Loucy (cell line): ENCODE measurements around the gene PARP1.

Experiments used
- H2AFZ ChIP-seq: fragments of 200-600 bp; sonication (generic); 2 replicates; pipeline ENCODE4 v1.6.0; 2016; ENCODE audit warnings: antibody characterized with exemption, mild to moderate bottlenecking, low read length, moderate library complexity
- H3F3A ChIP-seq: fragments of 200-600 bp; 2 replicates; pipeline ENCODE4 v1.6.0; 2016; ENCODE audit warnings: antibody characterized with exemption, low read depth, mild to moderate bottlenecking
- H3K27me3 ChIP-seq: fragments of 200-600 bp; sonication (generic); 2 replicates; pipeline ENCODE4 v1.6.1; 2014; ENCODE audit warnings: low read length, mild to moderate bottlenecking; ENCODE audit not compliant: insufficient read depth, poor library complexity, severe bottlenecking
- H3K36me3 ChIP-seq: fragments of 200-600 bp; sonication (generic); 2 replicates; pipeline ENCODE4 v1.6.1; 2016; ENCODE audit warnings: low read length; ENCODE audit not compliant: insufficient read depth
- H3K4me1 ChIP-seq: fragments of 200-600 bp; sonication (generic); 2 replicates; pipeline ENCODE4 v1.5.1; 2014; ENCODE audit warnings: low read length, mild to moderate bottlenecking; ENCODE audit not compliant: insufficient read depth, poor library complexity, severe bottlenecking
- H3K4me2 ChIP-seq: fragments of 200-600 bp; sonication (generic); 2 replicates; pipeline ENCODE4 v1.6.0; 2014; ENCODE audit warnings: antibody characterized with exemption, low read length, low read depth, mild to moderate bottlenecking; ENCODE audit not compliant: poor library complexity, severe bottlenecking
- H3K4me3 ChIP-seq: fragments of 200-600 bp; sonication (generic); 2 replicates; pipeline ENCODE4 v1.5.1; 2014; ENCODE audit warnings: low read length, mild to moderate bottlenecking, mixed read lengths; ENCODE audit not compliant: poor library complexity, severe bottlenecking
- H3K79me2 ChIP-seq: fragments of 200-600 bp; sonication (generic); 2 replicates; pipeline ENCODE4 v1.6.1; 2014; ENCODE audit warnings: low read length; ENCODE audit not compliant: insufficient read depth
- H3K9ac ChIP-seq: fragments of 200-600 bp; sonication (generic); 2 replicates; pipeline ENCODE4 v1.6.0; 2014; ENCODE audit warnings: mild to moderate bottlenecking, low read depth, low read length, moderate library complexity; ENCODE audit not compliant: poor library complexity, severe bottlenecking
- H3K9me2 ChIP-seq: fragments of 200-600 bp; sonication (generic); replicated peaks from 2 replicates; pipeline ENCODE4 v1.6.1; 2016; ENCODE audit warnings: low read depth, low read length, mixed read lengths
- H3K9me3 ChIP-seq: fragments of 200-600 bp; sonication (generic); 2 replicates; pipeline ENCODE4 v1.6.1; 2014; ENCODE audit warnings: mild to moderate bottlenecking, antibody characterized with exemption, low read length, low read depth; ENCODE audit not compliant: insufficient read depth
- H4K20me1 ChIP-seq: fragments of 200-600 bp; sonication (generic); 2 replicates; pipeline ENCODE4 v1.6.0; 2014; ENCODE audit warnings: antibody characterized with exemption, low read length, mild to moderate bottlenecking; ENCODE audit not compliant: insufficient read depth, poor library complexity, severe bottlenecking
- EZH2phosphoT487 ChIP-seq: fragments of 200-600 bp; IDR thresholded peaks from 2 replicates; pipeline ENCODE4 v1.6.1; 2018; ENCODE audit warnings: antibody characterized with exemption, mild to moderate bottlenecking, moderate library complexity, borderline replicate concordance
- TF ChIP-seq, protein P1 (sequence below): fragments of 200-600 bp; sonication (generic); conservative IDR thresholded peaks from 2 replicates; pipeline ENCODE4 v1.5.1; 2014; ENCODE audit warnings: mild to moderate bottlenecking, antibody characterized with exemption, low read length

Gene PARP1

DNA sequence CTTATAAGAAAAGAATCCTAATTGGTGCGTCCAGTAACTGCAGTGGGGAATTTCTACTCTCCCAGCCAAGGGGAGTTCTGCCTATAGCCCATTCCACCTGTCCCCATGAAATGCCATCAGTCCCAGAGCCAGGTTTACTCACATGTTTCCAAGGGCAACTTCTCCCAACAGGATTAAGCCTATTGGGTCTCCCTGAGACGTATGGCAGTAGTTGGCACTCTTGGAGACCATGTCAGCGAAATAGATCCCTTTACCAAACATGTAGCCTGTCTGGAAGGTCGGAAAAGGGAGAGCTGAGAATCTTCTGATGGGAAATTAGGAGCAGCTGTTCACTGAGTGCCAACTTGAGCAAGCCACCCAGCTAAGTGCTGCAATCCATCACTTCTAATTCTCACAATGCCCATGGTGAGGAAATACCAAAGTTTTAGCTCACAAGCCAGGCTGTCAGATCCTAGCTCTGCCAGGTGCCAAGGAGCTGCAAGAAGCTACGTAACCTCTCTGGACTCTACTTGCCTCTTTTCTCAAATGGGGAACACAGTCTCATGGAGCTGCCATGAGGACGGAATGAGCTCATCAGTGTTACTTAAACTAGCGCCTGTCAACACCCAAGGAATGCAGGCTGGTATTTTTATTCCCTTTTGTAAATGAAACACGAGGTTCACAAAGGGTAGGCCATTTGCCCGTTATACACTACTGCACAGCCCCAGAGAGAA is 43.9 kb downstream of the PARP1 start:
- Histone ChIP-seq H4K20me1 (no peaks in the 10 kb centered on the region), H3F3A (no peaks in the 10 kb centered on the region), H3K9me3 (no peaks in the 10 kb centered on the region), H3K4me2 (no peak overlapping the region), H3K79me2 (no peaks in the 10 kb centered on the region), H3K9ac (no peak overlapping the region), H2AFZ (no peak overlapping the region), H3K4me1 (no peaks in the 10 kb centered on the region), H3K27me3 (no peaks in the 10 kb centered on the region), H3K36me3 (peaks cover 97% of the 10 kb centered on the region), H3K4me3 (no peak overlapping the region), H3K9me2 (no peaks in the 10 kb centered on the region)
- TF ChIP-seq, protein P1, sequence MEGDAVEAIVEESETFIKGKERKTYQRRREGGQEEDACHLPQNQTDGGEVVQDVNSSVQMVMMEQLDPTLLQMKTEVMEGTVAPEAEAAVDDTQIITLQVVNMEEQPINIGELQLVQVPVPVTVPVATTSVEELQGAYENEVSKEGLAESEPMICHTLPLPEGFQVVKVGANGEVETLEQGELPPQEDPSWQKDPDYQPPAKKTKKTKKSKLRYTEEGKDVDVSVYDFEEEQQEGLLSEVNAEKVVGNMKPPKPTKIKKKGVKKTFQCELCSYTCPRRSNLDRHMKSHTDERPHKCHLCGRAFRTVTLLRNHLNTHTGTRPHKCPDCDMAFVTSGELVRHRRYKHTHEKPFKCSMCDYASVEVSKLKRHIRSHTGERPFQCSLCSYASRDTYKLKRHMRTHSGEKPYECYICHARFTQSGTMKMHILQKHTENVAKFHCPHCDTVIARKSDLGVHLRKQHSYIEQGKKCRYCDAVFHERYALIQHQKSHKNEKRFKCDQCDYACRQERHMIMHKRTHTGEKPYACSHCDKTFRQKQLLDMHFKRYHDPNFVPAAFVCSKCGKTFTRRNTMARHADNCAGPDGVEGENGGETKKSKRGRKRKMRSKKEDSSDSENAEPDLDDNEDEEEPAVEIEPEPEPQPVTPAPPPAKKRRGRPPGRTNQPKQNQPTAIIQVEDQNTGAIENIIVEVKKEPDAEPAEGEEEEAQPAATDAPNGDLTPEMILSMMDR, result no peak
- TF ChIP-seq EZH2phosphoT487, result no peak

DNA sequence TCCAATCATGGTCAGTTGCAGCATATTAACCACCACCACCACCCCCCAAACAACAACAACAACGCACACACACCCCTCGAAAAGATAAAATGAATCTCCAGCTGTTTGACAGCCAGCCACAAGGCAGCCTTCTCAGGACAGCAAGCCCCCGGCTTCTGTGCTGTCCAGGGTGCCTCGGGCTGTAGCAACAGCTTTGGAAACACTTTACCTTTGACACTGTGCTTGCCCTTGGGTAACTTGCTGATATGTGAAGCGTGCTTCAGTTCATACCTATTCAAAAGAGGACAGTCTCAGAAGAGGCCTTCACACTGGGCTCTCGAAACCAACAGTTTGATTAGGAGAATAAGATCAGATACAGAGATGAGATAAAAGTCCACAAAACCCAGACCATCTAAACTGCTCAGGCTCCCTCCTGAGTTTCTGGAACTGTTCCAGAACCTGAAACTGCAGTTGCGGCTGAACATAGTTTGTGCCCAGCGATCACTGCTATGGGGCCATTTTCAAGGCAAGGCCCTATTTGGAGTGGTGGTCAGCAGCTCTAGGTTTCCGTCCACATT is 44.9 kb downstream of the PARP1 start:
- H3K36me3 ChIP-seq, result peaks cover 92% of the 10 kb centered on the region; the same call in 1 of the 2 replicates
- no peaks in the 10 kb centered on the region for H3K4me1 ChIP-seq
- no peak overlapping the region for H3K9ac ChIP-seq
- no peak overlapping the region for H3K4me2 ChIP-seq
- H4K20me1 ChIP-seq, result no peaks in the 10 kb centered on the region
- no peaks in the 10 kb centered on the region for H3K27me3 ChIP-seq
- H3K4me3 ChIP-seq, result no peak overlapping the region
- no peak overlapping the region for H2AFZ ChIP-seq
- no peaks in the 10 kb centered on the region for H3K9me2 ChIP-seq
- H3F3A ChIP-seq, result no peaks in the 10 kb centered on the region
- no peaks in the 10 kb centered on the region for H3K79me2 ChIP-seq
- TF ChIP-seq EZH2phosphoT487, result no peak
- TF ChIP-seq, protein P1, result no peak
- no peaks in the 10 kb centered on the region for H3K9me3 ChIP-seq

DNA sequence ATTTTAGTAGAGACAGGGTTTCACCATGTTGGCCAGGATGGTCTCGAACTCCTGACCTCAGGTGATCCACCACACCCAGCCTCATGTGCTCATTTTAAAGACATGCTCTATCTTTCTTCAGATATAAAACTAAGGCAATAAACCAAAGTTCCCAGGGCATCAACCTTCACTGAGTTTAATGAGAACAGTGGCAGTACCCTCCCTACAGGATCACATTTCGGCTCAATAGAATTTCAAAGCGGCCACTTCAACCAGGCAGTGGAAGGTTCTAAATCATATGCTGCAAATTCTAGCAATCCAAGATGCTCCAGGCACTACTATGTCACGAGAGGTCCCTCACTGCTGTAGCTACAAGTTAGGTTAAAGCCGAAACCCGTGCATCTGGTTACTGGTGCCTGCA is 45.5 kb downstream of the PARP1 start:
- Histone ChIP-seq H3K9me2 (no peaks in the 10 kb centered on the region), H3K79me2 (no peaks in the 10 kb centered on the region), H2AFZ (no peak overlapping the region), H3K4me1 (no peaks in the 10 kb centered on the region), H3K27me3 (no peaks in the 10 kb centered on the region), H4K20me1 (no peaks in the 10 kb centered on the region), H3K36me3 (peaks cover 89% of the 10 kb centered on the region; the same call in 1 of the 2 replicates), H3K4me2 (no peak overlapping the region), H3F3A (no peaks in the 10 kb centered on the region), H3K9me3 (no peaks in the 10 kb centered on the region), H3K9ac (no peak overlapping the region), H3K4me3 (no peak overlapping the region)
- TF ChIP-seq, protein P1, result no peak
- TF ChIP-seq EZH2phosphoT487, result no peak
